Astrocyte of the cerebellum (primary cell): ENCODE results near the gene ATP9A.

Experiments
- DNase-seq: peaks from one replicate; pipeline ENCODE4 v3.0.0-alpha.2; 2011; ENCODE audit warnings: low read depth
- H3K4me3 ChIP-seq: 2 replicates; pipeline ENCODE4 v1.5.1; 2011; ENCODE audit warnings: mild to moderate bottlenecking, low read depth, low read length, moderate library complexity
- in situ Hi-C: cut with HindIII; loops from 2 replicates; pipeline ENCODE4 v1.10.0; 2017; ENCODE audit warnings: low sequenced_read_pairs
- TF ChIP-seq, protein P1 (sequence below): IDR thresholded peaks from 2 replicates; pipeline ENCODE4 v1.5.1; 2012; ENCODE audit warnings: low read length, low read depth, moderate library complexity, mild to moderate bottlenecking; ENCODE audit errors: missing control alignments

ATP9A gene

DNA sequence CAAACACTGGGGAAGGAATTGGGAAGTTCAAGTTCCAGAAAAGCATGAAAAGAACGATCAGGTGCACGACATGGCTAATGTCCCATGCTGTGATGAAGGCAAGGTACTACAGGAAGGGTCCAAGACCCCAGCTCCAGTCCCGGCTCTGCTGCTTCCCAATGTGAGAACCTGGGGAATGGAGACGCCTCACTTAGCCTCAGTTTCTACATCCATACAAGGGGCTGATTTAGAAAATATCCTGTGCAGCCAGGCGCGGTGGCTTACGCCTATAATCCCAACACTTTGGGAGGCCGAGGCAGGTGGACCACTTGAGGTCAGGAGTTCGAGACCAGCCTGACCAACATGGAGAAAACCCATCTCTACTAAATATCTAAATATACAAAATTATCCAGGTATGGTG is 144.9 kb downstream of the ATP9A start:
- TF ChIP-seq, protein P1, sequence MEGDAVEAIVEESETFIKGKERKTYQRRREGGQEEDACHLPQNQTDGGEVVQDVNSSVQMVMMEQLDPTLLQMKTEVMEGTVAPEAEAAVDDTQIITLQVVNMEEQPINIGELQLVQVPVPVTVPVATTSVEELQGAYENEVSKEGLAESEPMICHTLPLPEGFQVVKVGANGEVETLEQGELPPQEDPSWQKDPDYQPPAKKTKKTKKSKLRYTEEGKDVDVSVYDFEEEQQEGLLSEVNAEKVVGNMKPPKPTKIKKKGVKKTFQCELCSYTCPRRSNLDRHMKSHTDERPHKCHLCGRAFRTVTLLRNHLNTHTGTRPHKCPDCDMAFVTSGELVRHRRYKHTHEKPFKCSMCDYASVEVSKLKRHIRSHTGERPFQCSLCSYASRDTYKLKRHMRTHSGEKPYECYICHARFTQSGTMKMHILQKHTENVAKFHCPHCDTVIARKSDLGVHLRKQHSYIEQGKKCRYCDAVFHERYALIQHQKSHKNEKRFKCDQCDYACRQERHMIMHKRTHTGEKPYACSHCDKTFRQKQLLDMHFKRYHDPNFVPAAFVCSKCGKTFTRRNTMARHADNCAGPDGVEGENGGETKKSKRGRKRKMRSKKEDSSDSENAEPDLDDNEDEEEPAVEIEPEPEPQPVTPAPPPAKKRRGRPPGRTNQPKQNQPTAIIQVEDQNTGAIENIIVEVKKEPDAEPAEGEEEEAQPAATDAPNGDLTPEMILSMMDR = no peak
- in situ Hi-C loops = no loop called here
- no peak for DNase-seq
- no peak overlapping the region for H3K4me3 ChIP-seq

DNA sequence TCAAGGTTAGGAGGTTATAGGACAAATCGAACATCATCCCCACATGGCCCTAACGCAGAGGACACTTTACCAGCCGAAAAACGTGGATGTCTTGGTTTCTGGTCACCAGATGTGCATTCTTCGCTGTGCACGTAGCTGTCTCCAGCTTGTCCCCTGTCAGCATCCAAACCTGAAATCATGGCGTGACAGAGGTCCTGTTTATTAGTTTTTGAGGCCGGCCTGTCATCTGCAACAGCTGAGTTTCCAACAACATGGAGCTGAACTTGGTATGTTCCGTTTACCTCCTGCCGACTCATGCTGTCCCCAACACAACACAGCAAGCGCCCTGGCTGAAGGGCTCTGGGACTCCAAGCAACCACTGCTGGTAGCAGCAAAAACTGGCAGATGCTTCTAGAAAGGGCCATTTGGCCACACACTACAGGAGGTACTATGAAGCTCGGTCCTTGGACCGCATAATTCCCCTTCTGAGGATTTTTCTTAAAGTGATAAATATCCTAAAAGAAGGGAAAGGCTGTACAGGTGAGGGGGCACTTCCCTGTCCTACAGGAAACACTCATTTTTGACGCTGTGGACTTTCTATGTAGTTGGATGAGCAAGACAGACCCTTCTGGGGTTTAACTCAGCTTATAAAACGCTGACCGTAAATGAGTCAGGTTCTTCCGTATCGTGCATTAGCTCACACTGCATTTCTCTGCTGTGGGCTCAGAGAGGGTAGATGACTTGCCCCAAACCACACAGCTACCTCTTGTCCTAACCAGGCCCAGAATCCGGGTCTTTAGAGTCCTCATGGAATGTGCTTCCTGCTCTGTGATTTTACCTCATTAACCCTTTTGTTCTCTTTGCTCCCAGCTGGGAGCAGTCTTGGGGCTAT is 146.0 kb downstream of the ATP9A start:
- in situ Hi-C loops = no loop called here
- no peak for DNase-seq
- H3K4me3 ChIP-seq = no peak overlapping the region

DNA sequence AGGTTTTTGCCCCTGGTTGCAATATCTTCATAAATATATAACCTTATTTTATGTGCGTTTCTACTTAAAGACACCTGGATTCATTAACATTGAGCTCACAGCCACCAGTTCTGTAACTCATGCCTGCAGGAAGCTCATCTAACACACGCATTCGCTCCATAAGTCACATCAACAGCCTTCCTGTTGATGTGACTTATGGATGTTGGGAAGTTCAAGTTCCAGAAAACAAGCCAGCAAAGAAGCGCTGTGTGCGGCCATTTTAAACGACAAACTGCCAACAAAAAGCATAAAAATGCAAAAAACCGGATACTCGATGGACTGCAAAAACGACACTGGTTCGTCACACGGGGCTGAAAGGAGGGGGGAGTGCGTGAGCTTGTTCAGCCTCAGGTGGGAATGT is 147.8 kb downstream of the ATP9A start:
- in situ Hi-C loops = no loop called here
- TF ChIP-seq, protein P1 = no peak

More for the DNA sequence above, 146.0 kb downstream of the ATP9A start:
- TF ChIP-seq, protein P1 = no peak

GRCh38 chr20:51616060-51616459 is 152.1 kb downstream of the ATP9A start:
- in situ Hi-C loops = no loop called here
- TF ChIP-seq, protein P1 = no peak
- no peak for DNase-seq
- H3K4me3 ChIP-seq = no peak overlapping the region

More for the DNA sequence above, 147.8 kb downstream of the ATP9A start:
- DNase-seq = no peak
- H3K4me3 ChIP-seq = no peak overlapping the region

DNA sequence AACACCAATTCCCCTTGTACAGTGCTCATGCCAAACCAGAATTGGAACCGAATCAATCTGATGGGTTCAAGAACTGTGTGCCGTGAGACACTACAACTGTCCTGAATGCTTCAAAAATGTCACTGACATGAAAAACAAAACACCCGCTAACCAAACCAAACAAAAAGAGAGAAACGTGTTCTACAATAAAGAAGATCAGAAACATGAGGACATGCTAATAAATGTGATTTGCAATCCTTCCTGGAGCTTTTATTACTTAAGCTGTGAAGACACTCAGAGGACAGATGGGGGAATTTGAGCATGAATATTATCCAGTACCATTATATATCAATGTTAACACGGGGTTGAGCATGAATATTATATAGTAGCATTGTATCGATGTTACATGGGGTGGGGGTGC is 153.5 kb downstream of the ATP9A start:
- TF ChIP-seq, protein P1 = no peak
- no peak overlapping the region for H3K4me3 ChIP-seq
- in situ Hi-C loops = no loop called here
- DNase-seq = no peak

- TF ChIP-seq, protein P1 = no peak
- DNase-seq = no peak
- in situ Hi-C loops = no loop called here
- no peak overlapping the region for H3K4me3 ChIP-seq
These were observed 154.6 kb downstream of the ATP9A start for GRCh38 chr20:51613580-51613979.
